ENCODE measurements around the gene GLRA1.
"Not testable (repeated sequence)": the region's sequence is repeated elsewhere in the genome, so short reads cannot be mapped to it uniquely, and the experiment has no call there.

The GLRA1 gene

DNA sequence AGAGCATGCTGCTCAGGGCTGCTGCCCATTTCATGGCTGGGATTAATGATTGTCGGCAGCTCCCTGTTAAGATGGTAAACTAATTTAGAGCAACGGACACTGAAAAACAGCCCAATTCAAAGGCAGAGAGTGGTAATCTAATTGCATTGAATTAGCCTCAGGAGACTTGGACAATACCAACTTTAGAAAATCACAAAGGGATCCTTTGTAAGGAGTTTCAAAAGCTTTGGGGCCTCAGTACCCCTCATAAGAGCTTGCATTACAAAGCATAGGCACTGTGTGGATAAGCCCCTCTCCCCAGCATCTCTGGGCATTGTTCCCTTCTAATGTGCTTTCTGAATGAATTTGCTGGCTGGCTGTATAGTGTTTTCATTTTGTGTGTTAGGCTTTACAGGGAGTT lies 6.7 kb downstream of the GLRA1 start:
- DNase-seq (ENCODE audit: low read depth in 4 of 4, low spot score in 1 of 4) = no peak

- no peak for DNase-seq (ENCODE audit: low read depth in 4 of 4, low spot score in 1 of 4)
These were observed 11.2 kb downstream of the GLRA1 start for GRCh38 chr5:151913425-151913824.

DNA sequence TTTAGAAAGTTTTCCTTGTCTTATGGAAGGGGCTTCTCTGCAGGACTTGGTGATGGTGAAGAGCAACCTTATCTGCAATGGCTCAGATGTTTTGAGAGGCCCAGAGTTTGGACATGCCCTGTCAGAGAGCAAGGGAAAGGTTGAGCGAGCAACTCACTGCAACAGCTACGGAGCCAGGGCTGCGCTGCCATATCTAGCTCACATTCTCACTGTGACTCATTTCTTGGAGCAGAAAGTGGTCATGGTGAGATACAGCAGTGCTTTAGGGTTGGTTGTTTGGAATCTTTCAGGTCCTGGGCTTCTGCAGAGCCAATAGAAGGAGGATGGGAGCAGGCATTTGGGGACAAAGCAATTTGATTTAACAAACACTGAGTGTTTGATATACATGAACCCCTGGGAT lies 12.3 kb downstream of the GLRA1 start:
- no peak for DNase-seq (ENCODE audit: low read depth in 4 of 4, low spot score in 1 of 4)

DNA sequence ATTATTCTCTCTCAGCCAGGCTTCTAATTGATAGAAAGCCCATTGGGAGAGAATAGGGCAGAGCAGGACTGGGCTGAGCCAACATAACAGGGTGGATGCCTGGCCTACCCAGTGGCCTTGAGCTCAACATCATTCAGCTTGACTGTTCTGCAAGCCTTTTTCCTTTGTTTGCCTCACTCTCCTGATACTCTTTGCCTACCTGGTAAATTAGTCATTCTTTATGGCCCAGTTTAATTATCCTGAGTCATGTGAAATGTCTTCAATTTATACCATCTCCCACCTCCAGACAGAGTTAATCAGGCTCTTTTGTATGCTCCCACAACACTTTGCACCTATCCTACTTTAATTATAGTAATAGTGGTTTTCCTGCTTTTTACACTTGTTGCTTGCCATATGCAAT lies 13.6 kb downstream of the GLRA1 start:
- DNase-seq (ENCODE audit: low read depth in 4 of 4, low spot score in 1 of 4) = no peak

DNA sequence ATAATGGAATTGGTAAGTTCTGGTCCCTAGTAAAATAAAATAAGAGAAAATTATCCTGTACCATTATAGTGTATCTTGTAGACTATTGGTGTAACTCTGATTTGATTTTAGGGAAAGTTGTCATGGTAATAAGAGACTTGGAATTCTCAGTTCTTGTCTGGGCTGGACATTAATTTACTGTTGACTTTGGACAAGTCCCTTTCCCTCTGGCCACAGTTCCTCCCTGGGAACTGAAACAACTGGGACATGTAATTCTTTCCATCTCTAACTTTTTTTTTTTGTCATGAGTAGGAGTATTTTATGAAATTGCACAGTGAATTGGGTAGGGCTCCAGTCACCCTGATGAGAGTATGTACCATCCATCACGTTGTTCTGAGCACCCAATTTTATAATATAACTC lies 15.0 kb downstream of the GLRA1 start:
- DNase-seq (ENCODE audit: low read depth in 4 of 4, low spot score in 1 of 4) = no peak

- no peak for DNase-seq (ENCODE audit: low read depth in 4 of 4, low spot score in 1 of 4)
These were observed 18.4 kb downstream of the GLRA1 start for GRCh38 chr5:151906246-151906645.

- no peak for DNase-seq (ENCODE audit: low read depth in 4 of 4, low spot score in 1 of 4)
These were observed 19.1 kb downstream of the GLRA1 start for GRCh38 chr5:151905557-151905961.

DNA sequence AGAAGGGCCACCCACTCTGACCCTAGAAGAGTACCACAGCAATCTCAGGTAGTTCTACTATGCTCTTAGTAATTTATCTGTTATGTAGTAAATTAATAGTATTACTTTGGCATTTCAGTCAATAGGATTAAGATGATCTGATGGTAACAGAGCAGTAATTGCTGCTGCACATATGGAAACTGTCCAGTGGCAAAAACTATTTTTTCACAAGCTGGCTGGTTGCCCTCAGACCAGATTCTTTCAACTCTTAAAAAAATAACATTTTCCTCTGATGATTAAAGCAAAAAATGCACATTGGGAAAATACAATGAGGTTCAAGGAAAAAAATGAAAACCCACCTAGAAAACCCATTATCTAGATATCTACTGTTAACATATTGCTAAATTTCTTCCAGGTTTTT lies 19.7 kb downstream of the GLRA1 start:
- DNase-seq (ENCODE audit: low read depth in 4 of 4, low spot score in 1 of 4) = no peak

- DNase-seq (ENCODE audit: low read depth in 4 of 4, low spot score in 1 of 4) = no peak
These were observed 20.5 kb downstream of the GLRA1 start for GRCh38 chr5:151904127-151904526.

- no peak for DNase-seq (ENCODE audit: low read depth in 4 of 4, low spot score in 1 of 4)
These were observed 21.4 kb downstream of the GLRA1 start for GRCh38 chr5:151903243-151903653.

DNA sequence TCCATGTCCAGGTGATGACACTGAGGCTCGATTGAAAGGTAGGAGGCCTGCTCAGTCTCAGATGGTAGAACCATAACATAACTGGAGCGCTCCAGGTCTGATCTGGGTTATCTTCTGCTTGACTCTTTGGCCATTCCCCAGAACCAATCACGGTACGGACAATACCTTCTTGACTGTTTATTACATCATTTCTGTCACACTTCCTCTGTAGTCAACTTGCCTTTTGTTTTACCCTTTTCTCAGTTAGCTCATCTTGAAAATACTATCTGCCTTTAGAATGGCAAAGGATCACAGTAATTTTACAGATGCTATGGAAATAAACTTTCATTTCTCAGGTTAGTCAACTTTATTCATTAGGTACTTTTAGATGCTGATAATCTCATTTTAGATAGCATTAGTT lies 22.4 kb downstream of the GLRA1 start:
- no peak for DNase-seq (ENCODE audit: low read depth in 4 of 4, low spot score in 1 of 4)

GRCh38 chr5:151901611-151902010 lies 23.0 kb downstream of the GLRA1 start:
- no peak for DNase-seq (ENCODE audit: low read depth in 4 of 4, low spot score in 1 of 4)

DNA sequence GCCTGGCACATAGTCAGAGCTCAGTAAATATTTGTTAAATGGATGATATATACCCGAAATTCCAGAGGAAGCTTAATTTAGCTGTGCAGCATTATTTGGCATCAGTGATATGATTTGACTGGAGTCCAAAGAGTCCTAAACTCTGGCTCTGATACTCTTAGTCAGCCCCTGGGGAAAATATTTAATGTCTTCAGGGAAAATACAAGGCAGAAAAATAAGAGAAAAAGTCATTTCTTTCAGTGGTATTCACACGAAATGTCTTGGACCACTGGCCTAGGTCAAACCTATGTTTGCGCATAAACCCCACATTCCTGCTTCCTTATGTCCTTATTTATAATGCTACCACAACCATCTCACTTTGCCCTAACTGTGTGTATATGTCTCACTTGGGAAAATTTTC lies 23.8 kb downstream of the GLRA1 start:
- no peak for DNase-seq (ENCODE audit: low read depth in 4 of 4, low spot score in 1 of 4)

DNA sequence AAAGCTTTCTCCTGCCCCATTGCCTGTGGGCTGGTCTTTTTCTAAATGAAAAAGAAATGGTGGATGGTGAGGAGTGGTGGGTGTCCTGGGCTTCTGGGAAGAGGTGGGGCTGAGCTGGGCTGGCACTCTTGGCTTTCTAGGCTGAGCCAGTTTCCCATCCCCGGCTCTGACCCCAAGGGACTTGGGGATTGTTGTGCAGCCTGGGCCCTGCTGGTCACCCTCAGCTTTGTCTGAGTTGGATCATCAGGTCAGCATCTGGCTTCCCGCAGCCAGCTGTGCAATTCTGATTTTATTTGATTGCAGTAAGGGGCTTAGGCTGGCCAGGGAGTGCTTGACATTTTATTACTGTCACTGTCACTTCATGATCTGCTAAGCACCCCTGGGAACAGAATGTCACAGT lies 25.3 kb downstream of the GLRA1 start:
- DNase-seq (ENCODE audit: low read depth in 4 of 4, low spot score in 1 of 4) = no peak

DNA sequence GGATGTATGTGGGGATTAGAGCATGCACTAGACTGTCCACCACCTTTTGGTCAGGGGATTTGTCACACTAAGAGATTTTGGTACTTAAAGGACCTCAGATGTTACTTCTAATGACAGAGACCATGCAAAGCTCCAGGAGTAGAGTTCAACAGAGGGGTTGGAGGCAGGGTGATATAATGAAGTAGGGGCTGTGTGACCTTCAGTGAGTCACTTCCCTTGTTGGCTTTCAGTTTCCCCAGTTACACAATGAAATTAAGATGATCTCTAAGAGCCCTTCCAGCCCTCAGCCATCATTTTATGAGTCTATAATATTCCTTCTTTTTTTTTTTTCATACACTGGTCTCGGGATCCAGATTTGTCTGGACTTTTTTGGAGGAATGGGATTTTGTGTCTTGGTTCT lies 26.8 kb downstream of the GLRA1 start:
- DNase-seq (ENCODE audit: low read depth in 4 of 4, low spot score in 1 of 4) = no peak

DNA sequence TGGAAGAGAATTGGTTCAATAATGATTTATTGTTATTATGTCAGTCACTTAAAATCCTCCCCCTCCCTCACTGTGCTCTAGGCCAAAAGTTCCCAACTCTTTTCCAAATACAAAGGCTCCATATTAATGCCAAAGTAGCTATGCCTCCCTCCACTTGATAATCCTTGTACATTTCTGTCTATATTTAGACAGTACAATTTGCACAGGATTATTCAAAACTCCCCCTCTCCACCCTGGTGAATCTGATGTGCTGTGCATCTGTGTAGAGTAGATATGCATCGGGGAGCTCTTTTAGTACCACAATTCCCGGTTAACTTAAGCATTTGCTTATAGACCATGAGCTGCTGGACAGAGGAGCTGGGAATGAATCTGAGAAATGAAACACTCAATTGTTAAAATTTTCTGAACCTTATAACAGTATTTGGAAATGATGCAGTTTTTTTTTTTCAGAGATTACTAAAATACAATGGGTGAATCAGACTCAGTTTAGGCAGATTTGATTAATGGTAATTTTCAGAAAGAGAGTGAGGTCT lies 27.6 kb downstream of the GLRA1 start:
- DNase-seq (ENCODE audit: low read depth in 4 of 4, low spot score in 1 of 4) = no peak

GRCh38 chr5:151896031-151896691 lies 28.5 kb downstream of the GLRA1 start:
- no peak for DNase-seq (ENCODE audit: low read depth in 4 of 4, low spot score in 1 of 4)

GRCh38 chr5:151895660-151896030 lies 29.0 kb downstream of the GLRA1 start:
- DNase-seq (ENCODE audit: low read depth in 4 of 4, low spot score in 1 of 4) = no peak

DNA sequence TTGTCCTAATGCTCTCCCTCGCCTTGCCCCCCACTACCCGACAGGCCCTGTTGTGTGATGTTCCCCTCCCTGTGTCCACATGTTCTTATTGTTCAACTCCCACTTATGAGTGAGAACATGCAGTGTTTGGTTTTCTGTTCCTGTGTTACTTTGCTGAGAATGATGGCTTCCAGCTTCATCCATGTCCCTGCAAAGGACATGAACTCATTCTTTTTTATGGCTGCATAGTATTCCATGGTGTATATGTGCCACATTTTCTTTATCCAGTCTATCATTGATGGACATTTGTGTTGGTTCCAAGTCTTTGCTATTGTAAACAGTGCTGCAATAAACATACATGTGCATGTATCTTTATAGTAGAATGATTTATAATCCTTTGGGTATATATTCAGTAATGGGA lies 31.2 kb downstream of the GLRA1 start:
- DNase-seq (ENCODE audit: low read depth in 4 of 4, low spot score in 1 of 4) = not testable (repeated sequence)

GRCh38 chr5:151892393-151892792 lies 32.3 kb downstream of the GLRA1 start:
- DNase-seq (ENCODE audit: low read depth in 4 of 4, low spot score in 1 of 4) = no peak

GRCh38 chr5:151890299-151890698 lies 34.4 kb downstream of the GLRA1 start:
- DNase-seq (ENCODE audit: low read depth in 4 of 4, low spot score in 1 of 4) = no peak

DNA sequence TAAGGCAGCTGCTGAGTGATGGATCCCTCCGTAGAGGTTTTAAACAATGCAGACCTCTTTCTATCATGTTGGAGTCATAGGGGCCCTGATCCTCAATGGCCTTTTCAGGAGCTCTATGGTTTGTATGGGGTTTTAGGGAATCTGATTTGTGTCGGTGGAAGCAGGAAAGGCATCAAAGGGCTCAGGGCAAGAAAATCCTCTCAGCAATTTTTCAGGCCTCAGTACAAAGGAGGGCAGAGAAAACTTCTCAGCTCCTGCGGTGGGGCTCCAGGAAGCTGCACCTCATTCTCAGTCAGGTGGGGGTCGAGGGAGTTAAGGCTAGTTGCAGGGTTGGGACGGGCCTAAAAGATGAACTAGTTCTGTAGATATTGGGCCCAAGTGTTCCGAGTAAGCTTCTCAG lies 35.0 kb downstream of the GLRA1 start:
- DNase-seq (ENCODE audit: low read depth in 4 of 4, low spot score in 1 of 4) = no peak

DNA sequence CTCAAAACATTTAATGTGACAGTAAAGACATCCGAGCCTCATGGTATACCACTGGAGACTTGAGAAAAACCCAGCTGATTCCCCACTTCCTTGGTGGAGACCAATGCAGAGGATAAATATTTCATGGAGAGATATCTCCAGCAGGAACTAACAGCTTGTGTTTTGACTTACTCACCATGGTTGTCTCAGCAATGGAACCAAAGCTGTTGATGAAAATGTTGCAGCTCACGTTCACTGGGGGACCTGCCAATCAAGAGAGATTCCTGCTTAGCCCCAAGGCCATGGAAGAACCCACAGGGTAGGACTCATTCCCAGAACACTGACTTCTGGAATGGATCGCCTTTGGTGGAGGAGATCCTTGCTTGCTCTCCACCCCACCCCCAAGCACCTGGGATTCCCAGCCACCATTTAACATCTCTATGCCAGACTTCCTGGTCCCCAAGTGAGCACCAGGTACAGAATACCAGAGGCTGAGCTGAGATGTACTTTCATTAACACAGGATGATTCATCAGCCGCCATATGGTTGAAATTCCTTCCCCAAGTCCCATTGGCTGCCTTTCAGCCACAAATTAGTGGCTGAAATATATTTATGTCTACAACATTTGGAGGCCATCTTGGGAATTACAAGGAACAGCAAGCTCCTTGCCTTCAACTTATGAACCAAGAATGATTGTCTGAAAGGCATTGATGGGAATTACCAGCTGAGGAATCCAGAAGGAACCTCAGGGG lies 37.9 kb downstream of the GLRA1 start:
- no peak for DNase-seq (ENCODE audit: low read depth in 4 of 4, low spot score in 1 of 4)

Data from stimulated activated CD4-positive, alpha-beta T cell treated with anti-CD3 and anti-CD28 coated beads, Interleukin-1b, Interleukin-23, amount 100 ng/mL, for 24 hours (primary cell).